Spinal cord (tissue), 10 donors: ENCODE measurements around the gene SOS2. TPM values are rescaled to one million over a fixed set of nuclear protein-coding genes. Genes with fewer than 3 reads are reported as not detected.

Experiments used
- DNase-seq, 6 donors: peaks; one replicate each; pipeline versions ENCODE4 v3.0.0 to v3.0.0-alpha.2; 2013 to 2015; ENCODE audit warnings: low spot score in 6 of 6, low read depth in 4 of 6
- H3K27ac ChIP-seq: one replicate; pipeline ENCODE4 v1.5.1; 2013; ENCODE audit warnings: low read depth, low read length, control low read depth
- H3K27me3 ChIP-seq: one replicate; pipeline ENCODE4 v1.6.1; 2013; ENCODE audit warnings: low read length; ENCODE audit not compliant: control insufficient read depth, insufficient read depth
- H3K36me3 ChIP-seq: one replicate; pipeline ENCODE4 v1.6.1; 2013; ENCODE audit warnings: low read length; ENCODE audit not compliant: control insufficient read depth, insufficient read depth
- H3K4me1 ChIP-seq: one replicate; pipeline ENCODE4 v1.6.1; 2013; ENCODE audit warnings: low read length; ENCODE audit not compliant: control insufficient read depth, insufficient read depth
- H3K4me3 ChIP-seq: one replicate; pipeline ENCODE4 v1.5.1; 2013; ENCODE audit warnings: low read depth, low read length, control low read depth
- H3K9me3 ChIP-seq: one replicate; pipeline ENCODE4 v1.6.1; 2013; ENCODE audit warnings: low read length; ENCODE audit not compliant: control insufficient read depth, insufficient read depth
- WGBS: methylation state at CpG from one replicate; pipeline ENCODE4 v1.1.5; 2013; ENCODE audit warnings: missing lambda C conversion rate; ENCODE audit not compliant: insufficient coverage; 5-methylcytosine and 5-hydroxymethylcytosine counted together
- polyA plus RNA-seq, 2 donors: library from polyadenylated mRNA; unstranded; fragments of 120-200 nt; gene quantifications; one replicate each; pipeline ENCODE4 v1.2.1, GENCODE V29; 2013; ENCODE audit not compliant: insufficient read length in 2 of 2
- total RNA-seq, 2 donors: library from RNA; depleted of rRNA in 1 of 2; stranded (reverse); fragments of 120-200 nt in 1 of 2; fragments of >200 nt in 1 of 2; gene quantifications; one replicate each; pipeline versions ENCODE4 v1.2.3 to v1.2.4, GENCODE V29; 2013 to 2014
- donor health status: healthy.

SOS2 gene
- total and polyA plus RNA-seq, 4 donors = 29.6 to 60.2 (median 37.5) TPM

DNA sequence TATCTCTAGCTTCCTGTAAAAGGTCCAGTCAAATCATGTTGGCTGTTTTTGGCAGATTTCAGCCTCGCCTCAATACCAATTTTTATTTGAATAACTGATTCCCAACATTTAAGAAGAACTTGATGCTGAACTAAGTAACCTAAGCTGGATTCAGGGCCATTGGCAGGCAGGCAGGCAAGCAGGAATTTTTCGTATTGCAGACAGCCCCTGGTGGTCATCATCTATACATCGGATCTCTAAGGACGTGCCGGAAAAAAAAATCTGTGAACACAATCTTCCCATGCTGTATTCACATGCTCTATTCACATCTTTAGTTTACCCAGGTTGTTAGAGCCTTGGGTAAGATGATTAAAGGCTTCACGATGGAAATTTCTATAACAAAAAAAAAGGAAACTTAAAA, 122.0 kb downstream of the SOS2 start:
- WGBS = 52% methylated on average over 3 of the region's 6 CpGs
- peaks cover 26% of the 10 kb centered on the region for H3K36me3 ChIP-seq
- no peak overlapping the region for H3K27ac ChIP-seq
- H3K4me3 ChIP-seq = no peak overlapping the region
- no peaks in the 10 kb centered on the region for H3K4me1 ChIP-seq
- DNase-seq = no peak
- H3K27me3 ChIP-seq = no peaks in the 10 kb centered on the region
- no peaks in the 10 kb centered on the region for H3K9me3 ChIP-seq

- Histone ChIP-seq H3K36me3 (peaks cover 21% of the 10 kb centered on the region), H3K4me1 (no peaks in the 10 kb centered on the region), H3K9me3 (no peaks in the 10 kb centered on the region), H3K27ac (no peak overlapping the region), H3K4me3 (no peak overlapping the region), H3K27me3 (no peaks in the 10 kb centered on the region)
- DNase-seq = no peak
- WGBS = no CpG with 5 or more reads among the region's 2 CpGs
Observed at GRCh38 chr14:50107850-50108249, 123.5 kb downstream of the SOS2 start.

DNA sequence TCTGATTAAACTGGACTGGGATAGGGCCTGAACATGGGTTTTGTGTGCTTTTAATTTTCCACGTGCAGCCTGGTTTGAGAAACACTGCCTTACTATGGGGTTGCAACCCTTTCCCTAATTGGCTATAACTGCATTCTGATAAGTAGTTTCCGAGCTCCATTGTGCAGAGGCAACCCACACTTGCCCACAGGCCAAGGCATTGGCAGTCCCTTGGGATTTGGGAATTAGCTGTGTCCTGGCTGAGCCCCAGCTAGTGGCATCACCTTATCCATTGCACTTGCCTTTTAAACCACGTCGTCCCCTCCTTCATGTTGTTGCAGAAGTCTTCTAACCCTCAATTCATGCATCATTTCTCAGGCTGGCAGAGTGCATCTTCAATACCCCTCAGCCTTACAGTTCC, 125.2 kb downstream of the SOS2 start:
- Histone ChIP-seq H3K4me1 (no peaks in the 10 kb centered on the region), H3K9me3 (no peaks in the 10 kb centered on the region), H3K27ac (no peak overlapping the region), H3K36me3 (peaks cover 8% of the 10 kb centered on the region), H3K4me3 (no peak overlapping the region), H3K27me3 (no peaks in the 10 kb centered on the region)
- no peak for DNase-seq
- WGBS = 61% methylated on average over 4 of the region's 4 CpGs

- no peaks in the 10 kb centered on the region for H3K4me1 ChIP-seq
- 100% methylated on average over 1 of the region's 6 CpGs for WGBS
- DNase-seq = no peak
- H3K36me3 ChIP-seq = peaks cover 4% of the 10 kb centered on the region
- no peaks in the 10 kb centered on the region for H3K9me3 ChIP-seq
- H3K27ac ChIP-seq = no peak overlapping the region
- H3K27me3 ChIP-seq = no peaks in the 10 kb centered on the region
- H3K4me3 ChIP-seq = no peak overlapping the region
Observed at GRCh38 chr14:50103558-50103957, 127.8 kb downstream of the SOS2 start.

GRCh38 chr14:50101417-50101816, 130.0 kb downstream of the SOS2 start:
- Histone ChIP-seq H3K4me1 (no peaks in the 10 kb centered on the region), H3K4me3 (no peak overlapping the region), H3K27ac (no peak overlapping the region), H3K36me3 (peaks cover 3% of the 10 kb centered on the region), H3K27me3 (no peaks in the 10 kb centered on the region), H3K9me3 (no peaks in the 10 kb centered on the region)
- DNase-seq = no peak
- WGBS = no CpG with 5 or more reads among the region's 7 CpGs

GRCh38 chr14:50100805-50101204, 130.6 kb downstream of the SOS2 start:
- Histone ChIP-seq H3K27me3 (no peaks in the 10 kb centered on the region), H3K4me1 (no peaks in the 10 kb centered on the region), H3K36me3 (no peaks in the 10 kb centered on the region), H3K9me3 (no peaks in the 10 kb centered on the region), H3K4me3 (no peak overlapping the region), H3K27ac (no peak overlapping the region)
- WGBS = no CpG with 5 or more reads among the region's 2 CpGs
- DNase-seq = no peak

- 91% methylated on average over 3 of the region's 4 CpGs for WGBS
Observed at GRCh38 chr14:50099335-50099734, 132.0 kb downstream of the SOS2 start.

DNA sequence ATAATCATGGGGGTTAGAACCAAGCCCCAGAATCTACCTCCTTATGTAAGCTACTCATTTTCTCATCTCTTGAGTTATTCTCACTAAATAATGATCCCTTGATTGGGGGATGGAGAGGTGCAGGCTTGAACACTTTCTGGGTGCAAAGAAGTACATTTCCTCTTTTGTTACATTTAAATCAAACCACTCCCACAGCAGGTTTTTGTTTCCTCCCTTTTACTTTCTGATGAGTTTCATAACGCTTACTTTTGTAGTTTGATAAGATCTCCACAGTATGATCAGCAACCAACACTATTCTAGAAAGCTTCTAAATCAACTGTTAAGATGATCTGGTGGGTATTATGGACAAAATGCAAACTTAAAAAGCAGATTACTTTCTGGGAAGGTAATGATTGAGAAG, 135.5 kb downstream of the SOS2 start:
- Histone ChIP-seq H3K4me1 (no peaks in the 10 kb centered on the region), H3K4me3 (no peak overlapping the region), H3K27me3 (no peaks in the 10 kb centered on the region), H3K27ac (no peak overlapping the region), H3K36me3 (peaks cover 3% of the 10 kb centered on the region), H3K9me3 (no peaks in the 10 kb centered on the region)
- no CpG with 5 or more reads among the region's 1 CpG for WGBS
- no peak for DNase-seq

More at GRCh38 chr14:50099335-50099734, 132.0 kb downstream of the SOS2 start:
- no peaks in the 10 kb centered on the region for H3K4me1 ChIP-seq
- no peaks in the 10 kb centered on the region for H3K36me3 ChIP-seq
- no peak overlapping the region for H3K27ac ChIP-seq
- H3K4me3 ChIP-seq = no peak overlapping the region
- DNase-seq = no peak
- no peaks in the 10 kb centered on the region for H3K27me3 ChIP-seq
- no peaks in the 10 kb centered on the region for H3K9me3 ChIP-seq

- DNase-seq = no peak
- H3K9me3 ChIP-seq = no peaks in the 10 kb centered on the region
- H3K27me3 ChIP-seq = no peaks in the 10 kb centered on the region
- H3K4me1 ChIP-seq = no peaks in the 10 kb centered on the region
- H3K36me3 ChIP-seq = peaks cover 3% of the 10 kb centered on the region
- no peak overlapping the region for H3K4me3 ChIP-seq
- WGBS = 92% methylated on average over 7 of the region's 11 CpGs
- no peak overlapping the region for H3K27ac ChIP-seq
Observed at GRCh38 chr14:50094056-50094755, 137.2 kb downstream of the SOS2 start.

DNA sequence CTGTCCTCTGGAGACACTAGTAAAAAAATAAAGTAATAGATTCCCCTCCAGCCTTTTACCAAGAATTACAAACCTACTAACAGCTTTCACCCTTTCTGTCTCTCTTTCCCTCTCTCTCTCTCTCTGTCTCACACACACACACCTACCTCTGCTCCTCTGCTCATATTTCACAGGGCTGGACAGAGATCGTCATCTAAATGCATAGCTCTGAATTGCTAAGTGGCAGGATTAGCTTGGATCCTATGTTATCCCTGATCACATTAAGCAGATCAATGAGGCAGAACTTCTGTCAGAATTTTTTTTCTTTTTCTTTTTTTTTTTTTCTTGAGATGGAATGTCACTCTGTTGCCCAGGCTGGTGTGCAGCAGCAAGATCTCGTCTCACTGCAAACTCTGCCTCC, 137.9 kb downstream of the SOS2 start:
- Histone ChIP-seq H3K27ac (no peak overlapping the region), H3K36me3 (peaks cover 3% of the 10 kb centered on the region), H3K27me3 (no peaks in the 10 kb centered on the region), H3K9me3 (no peaks in the 10 kb centered on the region), H3K4me1 (no peaks in the 10 kb centered on the region), H3K4me3 (no peak overlapping the region)
- WGBS = 80% methylated on average over 1 of the region's 2 CpGs
- no peak for DNase-seq
